ENCODE measurements around the gene MED27.

The MED27 gene

DNA sequence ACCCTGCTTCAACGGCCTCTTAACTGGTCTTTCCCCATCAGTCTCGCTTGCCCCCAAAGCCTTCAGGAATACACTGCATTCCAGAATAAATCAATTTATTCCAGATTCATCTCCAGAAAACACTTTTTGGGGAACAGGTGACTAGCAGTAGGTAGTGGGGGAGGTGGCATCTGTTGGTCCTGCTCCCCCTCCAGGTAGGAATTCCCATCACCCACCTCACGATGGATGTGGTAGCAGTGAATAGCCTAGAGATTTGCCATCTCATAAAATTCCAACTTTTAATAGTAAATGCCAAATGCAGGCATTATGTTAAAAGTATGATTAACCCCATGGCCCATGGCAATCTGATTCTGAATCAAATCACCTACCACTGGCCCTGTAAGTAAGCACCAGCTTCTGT is 142.7 kb downstream of the MED27 start:
- Histone ChIP-seq H3K9ac (ENCODE audit: low read depth, low read length) (no peak overlapping the region), H3K9me3 (ENCODE audit: insufficient read depth, low read length, severe bottlenecking) (no peaks in the 10 kb centered on the region), H4K20me1 (ENCODE audit: insufficient read depth, low read length) (no peaks in the 10 kb centered on the region), H3K27ac (ENCODE audit: low read length) (no peak overlapping the region), H3K4me3 (ENCODE audit: low read depth in 1 of 2, low read length in 2 of 2) (no peak overlapping the region), H3K4me2 (ENCODE audit: insufficient read depth, low read length) (no peak overlapping the region), H3K4me1 (ENCODE audit: insufficient read depth, low read length) (no peaks in the 10 kb centered on the region), H2AFZ (ENCODE audit: low read depth, low read length) (no peak overlapping the region), H3K27me3 (ENCODE audit: insufficient read depth, low read length, poor library complexity) (no peaks in the 10 kb centered on the region), H3K79me2 (ENCODE audit: insufficient read depth, low read length) (0 out of 2 replicates have a peak, but pooled peaks cover under 1% of the 10 kb centered on the region), H3K36me3 (ENCODE audit: insufficient read depth, low read length) (peaks cover 11% of the 10 kb centered on the region; the same call in 1 of the 2 replicates)
- DNase-seq (no peak), ATAC-seq (ENCODE audit: insufficient read depth, low read depth) (no peak)
- TF ChIP-seq EZH2 (IDR thresholded peaks at IDR 0.05; ENCODE audit: borderline replicate concordance, low read depth, low read length, severe bottlenecking), result no peak
- TF ChIP-seq, protein P1, sequence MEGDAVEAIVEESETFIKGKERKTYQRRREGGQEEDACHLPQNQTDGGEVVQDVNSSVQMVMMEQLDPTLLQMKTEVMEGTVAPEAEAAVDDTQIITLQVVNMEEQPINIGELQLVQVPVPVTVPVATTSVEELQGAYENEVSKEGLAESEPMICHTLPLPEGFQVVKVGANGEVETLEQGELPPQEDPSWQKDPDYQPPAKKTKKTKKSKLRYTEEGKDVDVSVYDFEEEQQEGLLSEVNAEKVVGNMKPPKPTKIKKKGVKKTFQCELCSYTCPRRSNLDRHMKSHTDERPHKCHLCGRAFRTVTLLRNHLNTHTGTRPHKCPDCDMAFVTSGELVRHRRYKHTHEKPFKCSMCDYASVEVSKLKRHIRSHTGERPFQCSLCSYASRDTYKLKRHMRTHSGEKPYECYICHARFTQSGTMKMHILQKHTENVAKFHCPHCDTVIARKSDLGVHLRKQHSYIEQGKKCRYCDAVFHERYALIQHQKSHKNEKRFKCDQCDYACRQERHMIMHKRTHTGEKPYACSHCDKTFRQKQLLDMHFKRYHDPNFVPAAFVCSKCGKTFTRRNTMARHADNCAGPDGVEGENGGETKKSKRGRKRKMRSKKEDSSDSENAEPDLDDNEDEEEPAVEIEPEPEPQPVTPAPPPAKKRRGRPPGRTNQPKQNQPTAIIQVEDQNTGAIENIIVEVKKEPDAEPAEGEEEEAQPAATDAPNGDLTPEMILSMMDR (IDR thresholded peaks at IDR 0.05; ENCODE audit: borderline replicate concordance, extremely low read depth, low read length, poor library complexity, severe bottlenecking), result no peak

DNA sequence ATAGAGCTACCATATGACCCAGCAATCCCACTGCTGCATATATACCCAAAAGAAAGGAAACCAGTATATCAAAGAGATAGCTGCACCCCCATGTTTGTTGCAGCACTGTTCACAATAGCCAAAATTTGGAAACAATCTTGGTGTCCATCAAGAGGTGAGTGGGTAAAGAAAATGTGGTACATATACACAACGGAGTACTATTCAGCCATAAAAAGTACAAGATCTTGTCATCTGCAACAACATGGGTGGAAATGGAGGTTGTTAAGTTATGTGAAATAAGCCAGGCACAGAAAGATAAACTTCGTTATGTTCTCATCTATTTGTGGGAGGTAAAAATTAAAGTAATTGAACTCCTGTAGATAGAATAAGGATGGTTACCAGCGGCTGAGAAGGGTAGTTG is 145.0 kb downstream of the MED27 start:
- ATAC-seq (ENCODE audit: insufficient read depth, low read depth) (no peak), DNase-seq (no peak)
- H4K20me1 ChIP-seq (ENCODE audit: insufficient read depth, low read length), result no peaks in the 10 kb centered on the region; the same call in 1 of the 2 replicates
- no peak overlapping the region for H3K27ac ChIP-seq (ENCODE audit: low read length)
- no peak overlapping the region for H3K9ac ChIP-seq (ENCODE audit: low read depth, low read length)
- no peaks in the 10 kb centered on the region for H3K4me1 ChIP-seq (ENCODE audit: insufficient read depth, low read length)
- no peak overlapping the region for H3K4me2 ChIP-seq (ENCODE audit: insufficient read depth, low read length)
- H3K9me3 ChIP-seq (ENCODE audit: insufficient read depth, low read length, severe bottlenecking), result no peaks in the 10 kb centered on the region
- H3K4me3 ChIP-seq (ENCODE audit: low read depth in 1 of 2, low read length in 2 of 2), result no peak overlapping the region
- peaks cover 11% of the 10 kb centered on the region; the same call in 1 of the 2 replicates for H3K36me3 ChIP-seq (ENCODE audit: insufficient read depth, low read length)
- TF ChIP-seq EZH2 (IDR thresholded peaks at IDR 0.05; ENCODE audit: borderline replicate concordance, low read depth, low read length, severe bottlenecking), result no peak
- TF ChIP-seq, protein P1 (IDR thresholded peaks at IDR 0.05; ENCODE audit: borderline replicate concordance, extremely low read depth, low read length, poor library complexity, severe bottlenecking), result no peak
- H3K79me2 ChIP-seq (ENCODE audit: insufficient read depth, low read length), result 0 out of 2 replicates have a peak, but pooled peaks cover 6% of the 10 kb centered on the region
- H3K27me3 ChIP-seq (ENCODE audit: insufficient read depth, low read length, poor library complexity), result no peaks in the 10 kb centered on the region
- no peak overlapping the region for H2AFZ ChIP-seq (ENCODE audit: low read depth, low read length)

DNA sequence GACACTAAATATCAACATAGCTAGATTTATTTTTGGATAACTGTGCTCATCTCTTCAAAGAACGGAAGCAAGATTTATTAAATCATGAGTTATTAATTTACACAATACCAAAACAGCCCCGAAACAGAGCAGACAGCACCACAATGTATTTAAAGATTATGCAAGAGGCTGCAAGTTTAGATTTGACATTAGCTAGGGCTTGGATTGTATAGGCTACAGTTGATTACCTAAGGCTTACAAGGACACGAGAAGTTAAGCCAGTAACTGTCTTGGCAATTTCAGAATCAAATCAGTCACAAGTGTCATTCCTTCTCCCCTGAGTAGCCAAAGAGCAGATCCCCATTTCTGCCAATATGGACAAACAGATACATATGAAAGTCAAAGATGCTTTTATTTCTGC is 152.6 kb downstream of the MED27 start:
- Histone ChIP-seq H3K36me3 (ENCODE audit: insufficient read depth, low read length) (peaks cover 3% of the 10 kb centered on the region; the same call in 1 of the 2 replicates), H3K27me3 (ENCODE audit: insufficient read depth, low read length, poor library complexity) (no peaks in the 10 kb centered on the region), H3K4me3 (ENCODE audit: low read depth in 1 of 2, low read length in 2 of 2) (no peak overlapping the region), H3K27ac (ENCODE audit: low read length) (no peak overlapping the region), H3K4me1 (ENCODE audit: insufficient read depth, low read length) (no peaks in the 10 kb centered on the region), H2AFZ (ENCODE audit: low read depth, low read length) (no peak overlapping the region), H3K9ac (ENCODE audit: low read depth, low read length) (no peak overlapping the region), H3K9me3 (ENCODE audit: insufficient read depth, low read length, severe bottlenecking) (no peaks in the 10 kb centered on the region), H3K4me2 (ENCODE audit: insufficient read depth, low read length) (no peak overlapping the region), H3K79me2 (ENCODE audit: insufficient read depth, low read length) (0 out of 2 replicates have a peak, but pooled peaks cover 8% of the 10 kb centered on the region), H4K20me1 (ENCODE audit: insufficient read depth, low read length) (peaks cover 19% of the 10 kb centered on the region)
- DNase-seq, result no peak
- ATAC-seq (ENCODE audit: insufficient read depth, low read depth), result no peak
- no peak for TF ChIP-seq EZH2 (IDR thresholded peaks at IDR 0.05; ENCODE audit: borderline replicate concordance, low read depth, low read length, severe bottlenecking)
- TF ChIP-seq, protein P1 (IDR thresholded peaks at IDR 0.05; ENCODE audit: borderline replicate concordance, extremely low read depth, low read length, poor library complexity, severe bottlenecking), result no peak

Data from DND-41 (cell line).